BE2C (cell line): ENCODE measurements around the gene TXNRD1.
"Not testable (repeated sequence)": the region's sequence is repeated elsewhere in the genome, so short reads cannot be mapped to it uniquely, and the experiment has no call there.

ENCODE experiments used
- DNase-seq: peaks from one replicate; pipeline ENCODE4 v3.0.0-alpha.2; 2020
- H3K27me3 ChIP-seq: fragments of 250-450 bp; sonication (Bioruptor Pico); 2 replicates; pipeline ENCODE4 v1.5.1; 2020; ENCODE audit warnings: mild to moderate bottlenecking
- H3K36me3 ChIP-seq: fragments of 250-450 bp; sonication (Bioruptor Pico); 2 replicates; pipeline ENCODE4 v1.5.1; 2020; ENCODE audit warnings: mild to moderate bottlenecking
- H3K4me1 ChIP-seq: fragments of 250-450 bp; sonication (Bioruptor Pico); 2 replicates; pipeline ENCODE4 v1.5.1; 2020
- H3K4me3 ChIP-seq: 2 replicates; pipeline ENCODE4 v1.5.1; 2011; ENCODE audit warnings: low read depth, low read length
- H3K9me3 ChIP-seq: fragments of 250-450 bp; sonication (Bioruptor Pico); 2 replicates; pipeline ENCODE4 v1.5.1; 2020
- TF ChIP-seq, protein P1 (sequence below): IDR thresholded peaks from 2 replicates; pipeline ENCODE4 v1.5.1; 2012; ENCODE audit warnings: mild to moderate bottlenecking, low read depth, low read length

The TXNRD1 gene

DNA sequence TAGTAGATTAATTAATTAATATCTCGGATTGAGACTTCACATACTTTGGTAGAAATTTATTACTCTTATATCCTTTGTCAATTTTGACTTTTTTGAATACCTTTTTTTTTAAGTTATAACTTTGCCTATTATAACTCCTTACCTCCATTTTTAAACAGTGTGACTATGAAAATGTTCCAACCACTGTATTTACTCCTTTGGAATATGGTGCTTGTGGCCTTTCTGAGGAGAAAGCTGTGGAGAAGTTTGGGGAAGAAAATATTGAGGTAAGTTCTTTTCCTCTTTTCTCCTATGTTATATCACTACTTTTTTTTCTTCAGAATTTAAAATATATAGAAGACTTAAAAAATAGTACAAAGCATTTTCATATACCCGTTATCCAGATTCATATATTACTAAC is 115.8 kb downstream of the TXNRD1 start:
- Histone ChIP-seq H3K4me3 (no peak overlapping the region), H3K36me3 (peaks cover 82% of the 10 kb centered on the region), H3K9me3 (no peaks in the 10 kb centered on the region), H3K27me3 (no peaks in the 10 kb centered on the region), H3K4me1 (no peaks in the 10 kb centered on the region)
- DNase-seq = no peak
- TF ChIP-seq, protein P1, sequence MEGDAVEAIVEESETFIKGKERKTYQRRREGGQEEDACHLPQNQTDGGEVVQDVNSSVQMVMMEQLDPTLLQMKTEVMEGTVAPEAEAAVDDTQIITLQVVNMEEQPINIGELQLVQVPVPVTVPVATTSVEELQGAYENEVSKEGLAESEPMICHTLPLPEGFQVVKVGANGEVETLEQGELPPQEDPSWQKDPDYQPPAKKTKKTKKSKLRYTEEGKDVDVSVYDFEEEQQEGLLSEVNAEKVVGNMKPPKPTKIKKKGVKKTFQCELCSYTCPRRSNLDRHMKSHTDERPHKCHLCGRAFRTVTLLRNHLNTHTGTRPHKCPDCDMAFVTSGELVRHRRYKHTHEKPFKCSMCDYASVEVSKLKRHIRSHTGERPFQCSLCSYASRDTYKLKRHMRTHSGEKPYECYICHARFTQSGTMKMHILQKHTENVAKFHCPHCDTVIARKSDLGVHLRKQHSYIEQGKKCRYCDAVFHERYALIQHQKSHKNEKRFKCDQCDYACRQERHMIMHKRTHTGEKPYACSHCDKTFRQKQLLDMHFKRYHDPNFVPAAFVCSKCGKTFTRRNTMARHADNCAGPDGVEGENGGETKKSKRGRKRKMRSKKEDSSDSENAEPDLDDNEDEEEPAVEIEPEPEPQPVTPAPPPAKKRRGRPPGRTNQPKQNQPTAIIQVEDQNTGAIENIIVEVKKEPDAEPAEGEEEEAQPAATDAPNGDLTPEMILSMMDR = no peak

DNA sequence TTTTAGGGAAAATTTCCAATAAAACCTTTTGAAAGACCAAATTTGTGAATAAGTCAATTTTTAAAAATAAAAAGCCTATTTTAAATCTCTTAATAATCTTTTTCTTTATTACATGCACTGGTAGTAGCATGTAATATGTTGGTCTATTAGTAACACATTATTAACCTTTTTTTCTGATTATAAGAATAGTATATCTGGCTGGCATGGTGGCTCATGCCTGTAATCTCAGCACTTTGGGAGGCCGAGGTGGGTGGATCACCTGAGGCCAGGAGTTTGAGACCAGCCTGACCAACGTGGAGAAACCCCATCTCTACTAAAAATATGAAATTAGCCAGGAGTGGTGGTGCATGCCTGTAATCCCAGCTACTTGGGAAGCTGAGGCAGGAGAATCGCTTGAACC is 116.7 kb downstream of the TXNRD1 start:
- H3K9me3 ChIP-seq, H3K27me3 ChIP-seq, H3K4me3 ChIP-seq, DNase-seq, H3K4me1 ChIP-seq: not testable (repeated sequence)
- peaks cover 82% of the 10 kb centered on the region for H3K36me3 ChIP-seq

DNA sequence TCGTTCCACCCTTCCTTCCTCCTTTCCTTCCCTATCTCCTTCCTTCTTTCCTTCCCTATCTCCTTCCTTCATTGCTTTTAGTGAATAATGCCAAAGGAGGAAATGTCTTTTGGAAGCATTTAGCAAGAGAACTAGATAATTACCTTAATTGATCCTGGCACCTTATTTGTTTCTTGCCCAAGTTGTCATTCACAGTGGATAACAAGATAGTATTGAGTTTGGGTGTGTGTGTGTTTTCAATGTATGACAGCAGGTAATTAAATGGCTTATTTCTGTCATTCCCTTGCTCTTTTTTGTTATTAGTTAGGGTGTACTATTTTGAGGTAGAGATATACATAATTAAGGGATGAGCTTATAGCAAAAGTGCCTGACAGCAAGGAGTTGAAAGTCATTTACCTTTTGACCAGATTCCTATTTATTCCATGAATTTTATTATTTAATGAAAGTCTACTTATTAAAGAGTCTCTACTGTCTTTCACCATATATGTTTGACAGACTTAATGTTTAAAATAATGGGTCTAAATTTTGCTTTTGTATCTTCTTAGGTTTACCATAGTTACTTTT is 118.2 kb downstream of the TXNRD1 start:
- TF ChIP-seq, protein P1 = no peak
- Histone ChIP-seq H3K36me3 (peaks cover 85% of the 10 kb centered on the region), H3K27me3 (no peaks in the 10 kb centered on the region), H3K9me3 (no peaks in the 10 kb centered on the region), H3K4me3 (no peak overlapping the region), H3K4me1 (no peaks in the 10 kb centered on the region)
- no peak for DNase-seq

DNA sequence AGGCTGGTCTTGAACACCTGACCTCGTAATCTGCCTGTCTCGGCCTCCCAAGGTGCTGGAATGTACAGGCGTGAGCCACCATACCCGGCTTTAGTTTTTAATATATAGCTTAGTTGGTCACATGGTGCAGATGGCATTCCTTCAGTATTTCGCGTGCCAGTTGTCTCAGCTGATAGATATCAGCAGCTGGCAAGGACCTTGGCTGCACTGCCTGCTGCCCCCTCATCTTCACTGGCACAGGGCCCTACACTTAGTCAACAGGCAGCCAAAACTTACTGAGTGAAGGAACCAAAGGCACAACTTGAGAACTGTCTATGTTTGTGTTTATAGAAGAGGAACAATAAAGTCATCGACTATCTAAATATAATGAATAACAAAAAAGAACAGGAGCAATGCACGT is 119.0 kb downstream of the TXNRD1 start:
- H3K36me3 ChIP-seq = peaks cover 86% of the 10 kb centered on the region

DNA sequence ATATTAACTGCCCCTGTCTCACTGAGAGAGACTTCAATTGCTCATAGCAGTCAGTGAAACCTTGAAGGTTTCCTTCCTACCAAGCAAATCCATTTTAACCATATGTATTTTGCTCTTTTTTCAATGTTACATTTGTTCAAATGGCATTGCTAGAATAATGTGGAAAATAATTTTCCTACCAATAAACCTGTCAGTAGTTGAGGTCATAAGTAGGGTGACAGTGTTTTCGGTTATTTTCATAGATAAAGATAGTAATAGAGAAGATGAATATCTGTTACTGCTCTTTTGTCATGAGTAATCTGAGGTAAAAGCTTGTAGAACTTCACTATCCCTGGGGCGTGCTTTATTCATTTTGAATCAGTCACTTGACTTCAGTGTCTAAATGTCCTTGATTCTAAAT is 120.5 kb downstream of the TXNRD1 start:
- TF ChIP-seq, protein P1 = no peak
- Histone ChIP-seq H3K9me3 (no peaks in the 10 kb centered on the region), H3K27me3 (no peaks in the 10 kb centered on the region), H3K36me3 (peaks cover 92% of the 10 kb centered on the region), H3K4me1 (no peaks in the 10 kb centered on the region), H3K4me3 (no peak overlapping the region)
- DNase-seq = no peak

More for the DNA sequence above, 119.0 kb downstream of the TXNRD1 start:
- DNase-seq = no peak
- TF ChIP-seq, protein P1 = no peak
- Histone ChIP-seq H3K27me3 (no peaks in the 10 kb centered on the region), H3K4me3 (no peak overlapping the region), H3K9me3 (no peaks in the 10 kb centered on the region), H3K4me1 (no peaks in the 10 kb centered on the region)

DNA sequence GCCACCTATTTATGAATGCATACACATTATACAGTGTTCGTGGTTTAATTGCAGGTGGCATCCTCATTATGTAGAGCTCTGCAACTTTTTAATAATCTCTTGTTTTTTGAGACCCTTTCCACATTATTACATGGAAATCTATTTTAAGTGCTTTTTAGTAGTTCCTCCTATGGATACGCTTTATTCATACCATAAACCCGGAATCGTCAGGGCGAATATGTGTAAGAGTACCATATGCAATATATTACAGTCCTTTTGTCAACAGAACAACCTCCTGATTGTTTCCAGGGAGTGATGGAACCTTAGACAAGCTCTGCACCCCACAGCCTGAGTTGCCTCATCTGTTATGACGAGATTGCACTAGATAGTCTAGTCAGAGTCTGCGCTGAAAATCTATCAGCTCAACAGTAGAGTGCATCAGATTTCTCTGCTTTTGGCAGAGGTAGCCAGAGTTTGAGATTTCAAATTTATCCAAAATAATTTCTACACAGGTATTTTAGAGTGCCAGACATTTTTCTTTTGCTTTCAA is 121.5 kb downstream of the TXNRD1 start:
- no peak for DNase-seq
- Histone ChIP-seq H3K4me1 (no peaks in the 10 kb centered on the region), H3K4me3 (no peak overlapping the region), H3K27me3 (no peaks in the 10 kb centered on the region), H3K9me3 (no peaks in the 10 kb centered on the region), H3K36me3 (peaks cover 92% of the 10 kb centered on the region)
- TF ChIP-seq, protein P1 = no peak

DNA sequence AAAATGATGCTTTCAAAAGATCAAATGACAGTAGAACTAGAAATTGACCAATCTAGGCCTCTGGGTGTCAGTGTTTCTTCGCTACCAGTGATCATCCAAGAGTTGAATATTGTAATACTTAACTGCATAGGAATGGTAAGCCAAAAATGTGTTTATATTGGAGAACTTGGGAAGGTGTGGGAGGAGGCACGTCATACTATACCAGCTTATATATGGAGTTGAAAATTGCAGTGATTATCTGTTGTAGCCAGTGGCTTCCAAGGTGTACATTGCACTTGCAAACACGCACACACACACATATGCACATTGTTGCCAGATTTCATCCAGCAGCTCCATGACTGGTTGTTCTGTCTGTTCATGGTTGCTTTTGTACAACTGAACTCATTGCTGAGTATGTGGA is 124.1 kb downstream of the TXNRD1 start:
- no peaks in the 10 kb centered on the region for H3K9me3 ChIP-seq
- TF ChIP-seq, protein P1 = peak; percentile 21
- no peaks in the 10 kb centered on the region for H3K27me3 ChIP-seq
- H3K36me3 ChIP-seq = peaks cover 89% of the 10 kb centered on the region
- no peaks in the 10 kb centered on the region for H3K4me1 ChIP-seq
- no peak for DNase-seq
- no peak overlapping the region for H3K4me3 ChIP-seq
